NK-92 treated with Interleukin-12 subunit alpha and Interleukin-12 subunit beta, amount 100 ng/mL, for 24 hours (cell line): ENCODE measurements around the gene DCTN3.

Experiments used
- DNase-seq: peaks from one replicate; lab custom pipeline; 2025; lab: John Stamatoyannopoulos, UW

The DCTN3 gene

GRCh38 chr9:34590381-34591247, 29.7 kb downstream of the DCTN3 start:
- DNase-seq = no peak

- DNase-seq = no peak
These were observed 30.5 kb downstream of the DCTN3 start, which contains the start of gene CNTFR for GRCh38 chr9:34589636-34590380. Gene CNTFR (minus strand): TSS chr9:34589724. CDS start chr9:34568981, 20,743 bp downstream.

- no peak for DNase-seq
These were observed 31.3 kb downstream of the DCTN3 start for GRCh38 chr9:34588671-34589635.

GRCh38 chr9:34587271-34587670, 33.0 kb downstream of the DCTN3 start:
- DNase-seq = no peak

GRCh38 chr9:34585946-34586669, 34.2 kb downstream of the DCTN3 start:
- no peak for DNase-seq

- DNase-seq = no peak
These were observed 35.3 kb downstream of the DCTN3 start for GRCh38 chr9:34584970-34585369.

- no peak for DNase-seq
These were observed 37.5 kb downstream of the DCTN3 start for GRCh38 chr9:34582787-34583186.

GRCh38 chr9:34581318-34581717, 39.0 kb downstream of the DCTN3 start:
- DNase-seq = no peak

- DNase-seq = no peak
These were observed 39.9 kb downstream of the DCTN3 start for GRCh38 chr9:34580358-34580757.

- no peak for DNase-seq
These were observed 40.5 kb downstream of the DCTN3 start for GRCh38 chr9:34579808-34580163.

GRCh38 chr9:34579104-34579807, 41.0 kb downstream of the DCTN3 start:
- no peak for DNase-seq

GRCh38 chr9:34578241-34579103, 41.8 kb downstream of the DCTN3 start:
- no peak for DNase-seq

- DNase-seq = no peak
These were observed 42.7 kb downstream of the DCTN3 start for GRCh38 chr9:34577400-34578240.

GRCh38 chr9:34576597-34577399, 43.5 kb downstream of the DCTN3 start:
- DNase-seq = no peak

GRCh38 chr9:34575862-34576596, 44.3 kb downstream of the DCTN3 start:
- no peak for DNase-seq

GRCh38 chr9:34575241-34575640, 45.1 kb downstream of the DCTN3 start:
- DNase-seq = no peak

GRCh38 chr9:34574571-34574970, 45.7 kb downstream of the DCTN3 start:
- DNase-seq = no peak
